AG08396 (cell line): ENCODE results near the gene GLE1.

ENCODE experiments used
- DNase-seq: peaks from one replicate; pipeline ENCODE4 v3.0.0; 2012; ENCODE audit warnings: low spot score, mixed read lengths

GLE1 gene, protein sequence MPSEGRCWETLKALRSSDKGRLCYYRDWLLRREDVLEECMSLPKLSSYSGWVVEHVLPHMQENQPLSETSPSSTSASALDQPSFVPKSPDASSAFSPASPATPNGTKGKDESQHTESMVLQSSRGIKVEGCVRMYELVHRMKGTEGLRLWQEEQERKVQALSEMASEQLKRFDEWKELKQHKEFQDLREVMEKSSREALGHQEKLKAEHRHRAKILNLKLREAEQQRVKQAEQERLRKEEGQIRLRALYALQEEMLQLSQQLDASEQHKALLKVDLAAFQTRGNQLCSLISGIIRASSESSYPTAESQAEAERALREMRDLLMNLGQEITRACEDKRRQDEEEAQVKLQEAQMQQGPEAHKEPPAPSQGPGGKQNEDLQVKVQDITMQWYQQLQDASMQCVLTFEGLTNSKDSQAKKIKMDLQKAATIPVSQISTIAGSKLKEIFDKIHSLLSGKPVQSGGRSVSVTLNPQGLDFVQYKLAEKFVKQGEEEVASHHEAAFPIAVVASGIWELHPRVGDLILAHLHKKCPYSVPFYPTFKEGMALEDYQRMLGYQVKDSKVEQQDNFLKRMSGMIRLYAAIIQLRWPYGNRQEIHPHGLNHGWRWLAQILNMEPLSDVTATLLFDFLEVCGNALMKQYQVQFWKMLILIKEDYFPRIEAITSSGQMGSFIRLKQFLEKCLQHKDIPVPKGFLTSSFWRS

DNA sequence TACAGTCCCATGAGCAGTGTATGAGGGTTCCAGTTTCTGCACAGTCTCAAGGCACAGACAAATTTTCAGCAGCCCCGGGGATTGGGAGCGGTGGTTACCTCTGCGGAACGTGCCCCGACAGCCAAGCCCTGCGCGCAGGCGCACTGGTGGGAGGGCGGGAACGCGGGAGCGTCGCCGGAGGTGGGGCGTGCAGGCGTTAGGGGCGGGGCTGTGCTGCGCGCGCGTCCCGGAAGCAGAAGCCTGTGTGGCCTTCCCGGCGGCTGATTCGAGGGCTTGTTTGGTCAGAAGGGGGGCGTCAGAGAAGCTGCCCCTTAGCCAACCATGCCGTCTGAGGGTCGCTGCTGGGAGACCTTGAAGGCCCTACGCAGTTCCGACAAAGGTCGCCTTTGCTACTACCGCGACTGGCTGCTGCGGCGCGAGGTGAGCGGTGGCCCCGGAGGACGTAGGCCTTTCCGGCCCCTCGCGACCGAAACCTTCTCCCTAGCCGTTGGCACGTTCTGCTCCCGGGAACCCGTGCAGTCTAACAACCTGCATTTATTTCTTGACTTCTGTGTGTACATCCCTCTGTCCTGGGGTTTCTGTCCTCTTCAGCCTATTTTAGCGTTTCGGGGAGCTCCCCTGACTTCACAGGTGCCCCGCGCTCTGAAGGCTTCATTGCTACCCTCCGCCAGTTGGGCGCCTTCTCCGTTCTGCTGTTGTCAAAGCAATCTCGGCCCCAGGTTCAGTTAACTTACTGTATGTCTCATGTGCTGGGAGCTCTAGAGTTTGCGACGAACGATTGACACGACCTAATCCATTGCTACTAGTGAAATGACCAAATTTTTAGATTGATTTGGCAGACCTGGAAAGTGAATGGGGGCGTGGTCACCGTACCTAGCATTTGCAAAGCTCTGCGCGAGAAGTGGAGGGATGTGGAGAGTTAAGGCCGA lies at the start of gene GLE1:
TSS of gene GLE1 (plus strand) at position 235 of the 929 bp plus-strand sequence. CDS start at position 322, 87 bp downstream.
- peak; percentile 99 for DNase-seq

- no peak for DNase-seq
These were observed 49.5 kb upstream of the GLE1 start for GRCh38 chr9:128454991-128455390.

GRCh38 chr9:128455849-128456612 lies 48.5 kb upstream of the GLE1 start, which contains the start of gene ODF2:
ODF2 (plus strand) TSS chr9:128456006; CDS start chr9:128456092, 86 bp downstream.
- peak; percentile 99 for DNase-seq

- peak; percentile 96 for DNase-seq
These were observed 47.9 kb upstream of the GLE1 start for GRCh38 chr9:128456613-128457061.

DNA sequence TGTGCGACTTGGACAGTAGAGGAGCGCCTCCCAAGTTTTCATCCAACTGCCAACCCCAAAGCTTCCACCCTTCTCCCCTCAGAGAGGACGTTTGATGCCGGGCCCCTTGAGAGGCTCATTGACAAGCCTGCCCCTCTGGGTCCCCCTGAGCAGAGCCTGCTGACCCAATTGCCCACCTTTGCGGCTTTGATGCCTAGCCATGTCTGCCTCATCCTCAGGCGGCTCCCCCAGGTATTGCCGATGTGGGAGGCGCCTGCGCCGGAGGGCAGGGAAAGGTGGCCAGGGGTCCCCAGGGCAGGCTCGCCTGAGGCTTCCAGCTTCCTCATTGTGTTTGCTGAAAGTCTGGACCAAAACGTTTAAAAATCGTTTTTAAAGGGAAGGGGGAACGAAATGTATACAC lies 47.3 kb upstream of the GLE1 start:
- no peak for DNase-seq

GRCh38 chr9:128459011-128459410 lies 45.5 kb upstream of the GLE1 start:
- no peak for DNase-seq

DNA sequence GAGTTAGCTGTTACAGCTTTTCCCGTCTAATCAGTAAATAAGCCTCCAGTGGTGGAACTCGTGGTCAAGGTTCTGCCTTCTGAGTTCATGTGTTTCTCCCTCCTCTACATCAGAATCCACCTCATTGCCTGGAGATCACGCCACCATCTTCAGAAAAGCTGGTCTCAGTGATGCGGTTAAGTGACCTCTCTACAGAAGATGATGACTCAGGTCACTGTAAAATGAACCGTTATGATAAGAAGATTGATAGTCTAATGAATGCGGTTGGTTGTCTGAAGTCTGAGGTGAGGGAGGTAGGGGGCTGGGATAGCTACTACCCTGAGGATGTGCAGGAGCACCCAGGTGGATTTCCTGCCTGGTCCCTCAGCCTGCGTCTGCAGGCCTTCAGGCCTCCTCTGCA lies 35.4 kb upstream of the GLE1 start:
- no peak for DNase-seq

GRCh38 chr9:128470560-128470959 lies 34.0 kb upstream of the GLE1 start:
- peak; percentile 53 for DNase-seq

DNA sequence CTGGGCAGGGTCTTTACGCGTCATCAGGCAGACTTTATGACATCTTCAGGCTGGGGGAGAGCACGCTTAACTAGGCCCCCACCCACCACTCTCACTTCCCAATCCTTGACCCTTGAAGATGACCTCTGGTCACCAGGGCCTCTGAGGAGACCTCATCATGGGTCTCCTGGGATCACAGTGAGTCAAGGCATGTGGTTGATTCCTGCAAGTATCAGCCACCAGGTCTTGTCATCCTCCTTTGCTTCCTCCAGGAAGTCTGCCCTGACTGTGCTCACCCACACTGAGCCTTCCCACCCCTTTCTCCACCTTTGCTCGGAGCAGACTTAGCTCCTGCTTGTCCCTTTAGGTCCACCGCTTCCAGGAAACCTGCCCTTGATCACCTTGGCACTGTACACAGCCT lies 31.4 kb upstream of the GLE1 start:
- DNase-seq = no peak

GRCh38 chr9:128475867-128476266 lies 28.7 kb upstream of the GLE1 start:
- DNase-seq = no peak

GRCh38 chr9:128479262-128479661 lies 25.3 kb upstream of the GLE1 start:
- DNase-seq = no peak

- DNase-seq = no peak
These were observed 23.0 kb upstream of the GLE1 start for GRCh38 chr9:128481561-128481960.

DNA sequence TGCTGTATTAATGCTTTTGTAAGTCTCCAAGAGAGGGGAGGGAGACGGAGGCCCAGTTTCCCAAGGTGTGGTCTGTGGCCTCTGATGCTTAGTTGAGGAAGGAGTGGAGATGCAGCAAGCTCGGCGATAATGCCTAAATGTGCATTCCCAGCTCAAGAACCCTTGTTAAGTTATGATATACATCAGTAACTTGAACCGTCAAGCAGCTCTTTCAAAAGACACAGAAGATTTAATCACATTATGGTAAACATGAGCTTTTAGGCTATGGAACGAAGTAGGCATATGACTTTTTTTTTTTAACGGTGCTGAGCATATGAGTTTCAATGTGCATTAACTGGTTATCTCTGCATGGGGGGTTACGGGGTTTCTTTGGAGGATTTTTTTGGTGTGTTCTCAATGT lies 22.3 kb upstream of the GLE1 start:
- no peak for DNase-seq

- DNase-seq = no peak
These were observed 19.7 kb upstream of the GLE1 start for GRCh38 chr9:128484686-128485413.

DNA sequence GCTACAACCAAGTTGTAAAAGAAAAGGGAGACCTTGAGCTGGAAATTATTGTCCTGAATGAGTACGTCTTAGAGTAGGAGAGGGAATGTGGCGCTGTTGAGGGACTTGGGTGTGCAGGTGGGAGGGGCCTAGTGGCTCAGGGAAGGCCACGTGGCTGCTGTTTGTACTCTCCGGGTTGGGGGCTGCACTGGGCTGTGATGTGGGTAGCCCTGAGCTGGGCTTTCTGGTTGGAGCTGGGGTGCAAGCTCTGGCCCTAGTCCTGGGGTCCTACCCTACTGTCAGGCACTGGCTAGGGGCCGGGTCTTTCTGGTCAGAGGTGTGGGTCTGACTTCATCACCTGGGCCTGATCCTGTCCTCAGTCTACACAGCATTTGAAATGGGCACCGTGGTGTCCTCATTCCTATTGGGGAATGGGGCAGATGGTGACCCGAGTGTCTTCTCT lies 19.1 kb upstream of the GLE1 start:
- DNase-seq = no peak

DNA sequence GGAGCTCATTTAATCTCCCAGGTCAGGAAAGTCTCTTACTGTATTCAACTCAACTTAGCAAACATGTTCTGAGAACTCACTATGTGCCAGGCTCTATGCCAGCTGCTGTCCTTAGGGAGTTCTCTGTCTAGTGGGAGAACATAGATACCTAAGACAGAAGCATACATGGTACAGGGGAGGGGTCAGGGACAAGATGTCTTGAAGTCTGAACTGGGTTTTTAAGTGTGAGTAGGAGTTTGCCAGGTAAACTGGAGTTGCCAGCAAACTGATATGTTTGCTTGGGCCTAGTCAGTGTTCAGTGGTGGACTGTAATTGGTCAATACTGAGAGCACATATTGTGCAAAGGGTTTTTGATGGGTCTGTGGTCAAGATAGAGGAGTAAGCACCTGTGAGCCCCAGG lies 18.3 kb upstream of the GLE1 start:
- no peak for DNase-seq

DNA sequence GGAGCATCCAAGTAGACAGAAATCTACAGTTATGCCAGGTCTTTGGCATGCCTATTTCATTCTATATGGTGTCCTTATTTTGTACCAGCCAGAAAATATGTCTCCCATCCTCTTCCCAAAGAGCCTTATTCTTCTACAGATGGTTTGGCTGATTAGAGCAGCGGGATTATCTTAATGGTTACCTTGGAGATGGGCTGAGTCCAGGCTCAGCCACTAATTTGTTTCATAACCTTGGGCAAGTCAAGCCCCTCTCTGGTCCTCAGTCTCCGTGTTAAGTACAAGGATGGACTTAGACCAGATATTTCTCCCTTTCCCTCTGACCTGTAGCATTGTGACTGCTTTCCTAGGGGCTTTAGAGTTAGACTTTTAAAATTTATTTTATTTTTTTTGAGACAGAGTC lies 11.1 kb upstream of the GLE1 start:
- DNase-seq = no peak

DNA sequence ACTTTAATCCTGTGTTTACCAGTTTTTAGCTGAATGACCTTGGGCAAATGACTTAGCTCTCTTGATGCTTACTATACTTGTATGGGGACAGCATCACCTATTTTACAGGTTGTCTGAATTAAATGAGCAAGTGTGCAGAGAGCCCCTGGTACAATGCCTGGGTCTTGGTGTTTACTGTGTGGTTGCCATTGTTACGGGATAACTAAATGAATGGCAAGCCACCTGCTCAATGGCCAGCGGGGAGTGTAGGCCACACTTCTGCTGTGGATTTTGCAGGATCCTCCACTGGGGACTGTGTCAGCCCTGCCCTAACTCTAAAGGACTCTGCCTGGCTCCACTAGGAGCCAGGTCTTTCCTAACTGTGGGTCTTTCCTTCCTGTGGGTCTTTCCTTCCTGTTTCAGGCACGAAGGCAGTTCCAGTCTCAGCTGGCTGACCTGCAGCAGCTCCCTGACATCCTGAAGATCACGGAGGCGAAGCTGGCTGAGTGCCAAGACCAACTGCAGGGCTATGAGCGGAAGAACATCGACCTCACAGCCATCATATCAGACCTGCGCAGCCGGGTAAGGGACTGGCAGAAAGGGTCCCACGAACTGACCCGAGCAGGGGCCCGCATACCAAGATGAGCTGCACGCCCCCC lies 10.3 kb upstream of the GLE1 start:
- DNase-seq = no peak

DNA sequence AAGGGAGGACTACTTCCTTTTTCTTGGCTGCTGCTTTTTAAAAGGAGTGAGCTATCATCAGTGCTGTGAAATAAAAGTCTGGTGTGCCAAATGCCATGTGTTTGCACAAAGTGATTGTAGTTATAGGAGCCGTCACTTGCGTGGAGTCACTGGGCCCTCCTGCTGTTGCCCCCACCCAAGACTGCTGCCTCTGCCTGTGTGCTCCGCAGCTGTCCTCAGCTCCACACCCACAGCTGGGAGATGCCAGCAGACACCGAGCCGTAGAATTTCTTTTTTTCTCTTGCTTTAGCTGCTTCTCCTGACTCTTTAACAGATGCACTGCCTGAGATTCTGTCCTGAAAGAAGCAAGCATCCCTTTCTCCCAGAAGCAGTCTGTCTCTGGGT lies 9.8 kb upstream of the GLE1 start:
- DNase-seq = no peak

GRCh38 chr9:128495296-128495695 lies 9.2 kb upstream of the GLE1 start:
- no peak for DNase-seq
